Caco-2 (cell line): ENCODE data around the gene BICD1. TPM values are rescaled to one million over a fixed set of nuclear protein-coding genes. Genes with fewer than 3 reads are reported as not detected.

Experiments
- BruUV-seq: library from RNA; stranded (reverse); fragments of 400-500 nt; replicated peaks from 2 replicates; lab custom pipeline; 2021; lab: Mats Ljungman, UMichigan
- CTCF ChIA-PET: fragments of 300-600 bp; sonication (Branson Sonifier 250); formaldehyde crosslinking; loops from one replicate; lab custom pipeline; 2022; ENCODE audit warnings: antibody characterized with exemption; lab: Charles Lee
- POLR2A ChIA-PET: fragments of 300-600 bp; sonication (Branson Sonifier 250); formaldehyde crosslinking; loops from one replicate; lab custom pipeline; 2022; ENCODE audit warnings: antibody characterized with exemption; lab: Charles Lee
- DNase-seq, 2 experiments: peaks; one replicate each; pipeline versions ENCODE4 v3.0.0 to v3.0.0-alpha.2; 2020 to 2022
- H3K27me3 ChIP-seq: replicated peaks from 2 replicates; pipeline ENCODE4 v1.6.0; 2011; ENCODE audit warnings: low read length; ENCODE audit not compliant: control insufficient read depth, insufficient read depth
- H3K36me3 ChIP-seq: 2 replicates; pipeline ENCODE4 v1.5.1; 2011; ENCODE audit warnings: low read length; ENCODE audit not compliant: control insufficient read depth, insufficient read depth
- H3K4me1 ChIP-seq: fragments of 250-450 bp; sonication (Bioruptor Pico); 2 replicates; pipeline ENCODE4 v1.5.1; 2020; ENCODE audit warnings: mild to moderate bottlenecking
- H3K4me3 ChIP-seq: 2 replicates; pipeline ENCODE4 v1.5.1; 2011; ENCODE audit warnings: low read depth, mild to moderate bottlenecking, control low read depth, low read length
- H3K9me3 ChIP-seq: fragments of 250-450 bp; sonication (Bioruptor Pico); 2 replicates; pipeline ENCODE4 v1.5.1; 2020; ENCODE audit warnings: mild to moderate bottlenecking, moderate library complexity
- H3K27ac Mint-ChIP-seq: one replicate; pipeline ENCODE4 v1.8.0; 2022; ENCODE audit warnings: mixed read lengths; ENCODE audit not compliant: unreplicated experiment
- H3K27me3 Mint-ChIP-seq: one replicate; pipeline ENCODE4 v1.8.0; 2022; ENCODE audit warnings: mixed read lengths; ENCODE audit not compliant: insufficient read depth, unreplicated experiment
- H3K36me3 Mint-ChIP-seq: one replicate; pipeline ENCODE4 v1.8.0; 2022; ENCODE audit warnings: mild to moderate bottlenecking, mixed read lengths; ENCODE audit not compliant: insufficient read depth, unreplicated experiment
- H3K4me1 Mint-ChIP-seq: one replicate; pipeline ENCODE4 v1.8.0; 2022; ENCODE audit warnings: low read depth, mixed read lengths; ENCODE audit not compliant: unreplicated experiment
- H3K4me3 Mint-ChIP-seq: one replicate; pipeline ENCODE4 v1.8.0; 2022; ENCODE audit warnings: mild to moderate bottlenecking, moderate library complexity, mixed read lengths; ENCODE audit not compliant: unreplicated experiment
- H3K9me3 Mint-ChIP-seq: one replicate; pipeline ENCODE4 v1.8.0; 2022; ENCODE audit warnings: mixed read lengths; ENCODE audit not compliant: unreplicated experiment
- intact Hi-C: fragments of 100-400 bp; cut with micrococcal nuclease; formaldehyde crosslinking; loops from one replicate; pipeline ENCODE4 v1.10.0; 2022; ENCODE audit not compliant: unreplicated experiment
- total RNA-seq: library from RNA; stranded (reverse); gene quantifications from 2 replicates; pipeline ENCODE4 v1.2.3, GENCODE V29; 2022
- TF ChIP-seq, protein P1 (sequence below), 2 experiments: fragments of 200-600 bp in 1 of 2; IDR thresholded peaks; 1 replicate in 1 of 2; 2 replicates in 1 of 2; pipeline versions ENCODE4 v1.5.1 to v1.8.0; 2011 to 2022; ENCODE audit warnings: antibody characterized with exemption in 1 of 2, control low read depth in 1 of 2, inconsistent platforms in 1 of 2, low read depth in 1 of 2, low read length in 1 of 2, mild to moderate bottlenecking in 1 of 2, moderate library complexity in 1 of 2; ENCODE audit not compliant: insufficient read depth in 1 of 2, severe bottlenecking in 1 of 2, unreplicated experiment in 1 of 2

BICD1 gene
- total RNA-seq, 1 experiment from 2014 or later: 36.2 TPM

DNA sequence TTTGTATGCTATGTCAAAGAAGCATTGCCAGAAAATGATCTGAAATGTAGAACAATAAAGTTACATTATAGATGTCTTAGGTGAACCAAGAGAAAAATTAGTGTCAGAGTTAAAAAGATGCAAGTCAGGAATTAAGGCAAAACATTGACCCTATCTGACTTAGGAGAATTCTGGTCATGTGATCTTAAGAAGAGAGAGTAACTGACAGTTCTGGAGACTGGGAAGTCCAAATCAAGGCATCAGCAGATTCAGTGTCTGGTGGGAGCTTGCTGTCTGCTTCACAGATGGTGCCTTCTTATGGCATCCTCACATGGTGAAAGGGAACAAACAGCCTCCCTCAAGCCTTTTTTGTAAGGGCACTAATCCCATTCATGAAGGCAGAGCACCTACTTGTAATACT, 42.8 kb downstream of the BICD1 start:
- intact Hi-C loops: no loop called here
- H3K27me3 ChIP-seq: no peaks in the 10 kb centered on the region
- TF ChIP-seq, protein P1, sequence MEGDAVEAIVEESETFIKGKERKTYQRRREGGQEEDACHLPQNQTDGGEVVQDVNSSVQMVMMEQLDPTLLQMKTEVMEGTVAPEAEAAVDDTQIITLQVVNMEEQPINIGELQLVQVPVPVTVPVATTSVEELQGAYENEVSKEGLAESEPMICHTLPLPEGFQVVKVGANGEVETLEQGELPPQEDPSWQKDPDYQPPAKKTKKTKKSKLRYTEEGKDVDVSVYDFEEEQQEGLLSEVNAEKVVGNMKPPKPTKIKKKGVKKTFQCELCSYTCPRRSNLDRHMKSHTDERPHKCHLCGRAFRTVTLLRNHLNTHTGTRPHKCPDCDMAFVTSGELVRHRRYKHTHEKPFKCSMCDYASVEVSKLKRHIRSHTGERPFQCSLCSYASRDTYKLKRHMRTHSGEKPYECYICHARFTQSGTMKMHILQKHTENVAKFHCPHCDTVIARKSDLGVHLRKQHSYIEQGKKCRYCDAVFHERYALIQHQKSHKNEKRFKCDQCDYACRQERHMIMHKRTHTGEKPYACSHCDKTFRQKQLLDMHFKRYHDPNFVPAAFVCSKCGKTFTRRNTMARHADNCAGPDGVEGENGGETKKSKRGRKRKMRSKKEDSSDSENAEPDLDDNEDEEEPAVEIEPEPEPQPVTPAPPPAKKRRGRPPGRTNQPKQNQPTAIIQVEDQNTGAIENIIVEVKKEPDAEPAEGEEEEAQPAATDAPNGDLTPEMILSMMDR (IDR thresholded peaks at IDR 0.05; ENCODE audit: insufficient read depth in 1 of 2, low read depth in 1 of 2, low read length in 1 of 2, severe bottlenecking in 1 of 2, unreplicated experiment in 1 of 2): no peak
- H3K9me3 ChIP-seq: no peaks in the 10 kb centered on the region
- Mint-ChIP-seq H3K4me1 (no peaks in the 10 kb centered on the region), H3K27ac (no peak overlapping the region), H3K4me3 (no peak overlapping the region), H3K27me3 (no peaks in the 10 kb centered on the region), H3K36me3 (no peaks in the 10 kb centered on the region), H3K9me3 (no peaks in the 10 kb centered on the region)
- no peaks in the 10 kb centered on the region for H3K36me3 ChIP-seq
- no TSS peak for BruUV-seq
- ChIA-PET CTCF (no interaction called here), POLR2A (no interaction called here)
- H3K4me1 ChIP-seq: no peaks in the 10 kb centered on the region
- no peak for DNase-seq
- H3K4me3 ChIP-seq: no peak overlapping the region

DNA sequence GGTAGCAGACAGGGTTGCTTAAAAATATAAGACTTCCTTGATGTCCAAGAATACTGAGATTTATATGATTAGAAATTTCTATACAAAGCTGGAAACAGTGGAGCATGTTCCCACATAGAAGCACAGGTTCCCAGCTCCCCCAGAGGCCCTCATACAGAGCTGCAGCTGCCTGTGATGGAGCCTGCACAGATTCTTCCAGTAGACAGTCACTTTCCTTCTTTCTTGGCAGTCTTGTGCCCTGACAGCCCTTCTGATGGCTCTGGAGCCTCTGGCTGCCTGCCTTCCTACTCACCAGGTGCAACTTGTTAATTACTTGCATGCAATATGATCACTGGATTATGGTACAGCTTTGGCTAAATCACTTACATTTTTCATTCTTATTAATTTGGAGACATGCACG, 44.4 kb downstream of the BICD1 start:
- Mint-ChIP-seq H3K27ac (no peak overlapping the region), H3K9me3 (no peaks in the 10 kb centered on the region), H3K36me3 (no peaks in the 10 kb centered on the region), H3K4me3 (no peak overlapping the region), H3K4me1 (no peaks in the 10 kb centered on the region), H3K27me3 (no peaks in the 10 kb centered on the region)
- no peaks in the 10 kb centered on the region for H3K36me3 ChIP-seq
- ChIA-PET POLR2A (no interaction called here), CTCF (no interaction called here)
- no TSS peak for BruUV-seq
- no peak overlapping the region for H3K4me3 ChIP-seq
- no peaks in the 10 kb centered on the region for H3K9me3 ChIP-seq
- intact Hi-C loops: no loop called here
- no peaks in the 10 kb centered on the region for H3K4me1 ChIP-seq
- TF ChIP-seq, protein P1 (IDR thresholded peaks at IDR 0.05; ENCODE audit: insufficient read depth in 1 of 2, low read depth in 1 of 2, low read length in 1 of 2, severe bottlenecking in 1 of 2, unreplicated experiment in 1 of 2): peak in 1 of 2 experiments; percentile 12
- no peak for DNase-seq
- H3K27me3 ChIP-seq: no peaks in the 10 kb centered on the region

DNA sequence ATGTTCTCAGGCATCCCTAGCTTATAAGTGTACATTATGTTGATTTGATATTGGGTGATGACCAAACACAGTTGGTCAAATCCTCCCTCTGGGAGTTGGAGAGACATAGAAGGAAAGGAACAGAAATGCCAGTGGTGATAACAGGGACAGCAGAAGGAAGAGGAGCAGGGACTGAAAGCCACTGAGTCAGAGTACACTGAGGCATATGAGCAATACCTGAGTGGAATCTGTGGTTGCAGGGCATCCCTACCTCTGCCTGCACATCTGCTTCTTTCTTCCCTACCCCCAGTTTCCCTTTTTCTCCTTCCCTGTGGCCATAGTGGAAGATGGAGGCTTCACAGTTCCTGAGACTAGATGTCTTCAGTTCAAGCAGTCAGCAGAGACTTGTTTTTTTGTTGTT, 44.9 kb downstream of the BICD1 start:
- Mint-ChIP-seq H3K4me3 (no peak overlapping the region), H3K36me3 (no peaks in the 10 kb centered on the region), H3K9me3 (no peaks in the 10 kb centered on the region), H3K4me1 (no peaks in the 10 kb centered on the region), H3K27ac (no peak overlapping the region), H3K27me3 (no peaks in the 10 kb centered on the region)
- H3K36me3 ChIP-seq: no peaks in the 10 kb centered on the region
- intact Hi-C loops: no loop called here
- H3K27me3 ChIP-seq: no peaks in the 10 kb centered on the region
- ChIA-PET POLR2A (no interaction called here), CTCF (no interaction called here)
- H3K4me1 ChIP-seq: no peaks in the 10 kb centered on the region
- H3K4me3 ChIP-seq: no peak overlapping the region
- DNase-seq: no peak
- BruUV-seq: no TSS peak
- no peaks in the 10 kb centered on the region for H3K9me3 ChIP-seq
- TF ChIP-seq, protein P1 (IDR thresholded peaks at IDR 0.05; ENCODE audit: insufficient read depth in 1 of 2, low read depth in 1 of 2, low read length in 1 of 2, severe bottlenecking in 1 of 2, unreplicated experiment in 1 of 2): no peak
